ENCODE measurements around the gene PARD3. TPM values are rescaled to one million over a fixed set of nuclear protein-coding genes. Genes with fewer than 3 reads are reported as not detected.
A peak's percentile ranks its signal among the peaks of the same experiment; 100 is the strongest.
"Not testable (repeated sequence)": the region's sequence is repeated elsewhere in the genome, so short reads cannot be mapped to it uniquely, and the experiment has no call there.

Gene PARD3
- total RNA-seq, 1 donor from 2014 or later = 29.4 TPM

DNA sequence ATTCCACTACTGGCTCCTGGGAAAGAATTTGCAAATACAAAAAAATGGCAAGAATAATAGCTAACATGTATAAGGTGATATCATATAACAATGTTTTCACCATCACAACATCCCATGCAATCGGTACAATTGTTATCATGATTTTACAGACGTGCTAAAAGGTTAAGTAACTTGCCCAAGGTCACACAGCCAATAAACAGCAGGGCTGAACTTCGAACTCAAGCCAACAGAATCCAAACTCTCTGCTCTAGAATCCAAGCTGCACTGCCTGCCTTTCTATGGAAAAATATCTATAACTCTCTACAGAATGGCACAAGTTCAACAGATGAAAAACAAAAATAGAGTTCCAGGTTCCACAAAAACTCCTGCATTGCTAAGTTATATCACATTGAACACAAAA is 160.9 kb downstream of the PARD3 start:
- peak in 1 of 2 donors; percentile 92 for DNase-seq (ENCODE audit: low read depth in 2 of 2)

- DNase-seq (ENCODE audit: low read depth in 2 of 2) = no peak
Measured at GRCh38 chr10:34653530-34653929, 161.6 kb downstream of the PARD3 start.

GRCh38 chr10:34651416-34652195 is 163.5 kb downstream of the PARD3 start:
- DNase-seq (ENCODE audit: low read depth in 2 of 2) = no peak

- no peak for DNase-seq (ENCODE audit: low read depth in 2 of 2)
Measured at GRCh38 chr10:34650156-34650555, 164.9 kb downstream of the PARD3 start.

GRCh38 chr10:34649385-34649784 is 165.7 kb downstream of the PARD3 start:
- DNase-seq (ENCODE audit: low read depth in 2 of 2) = no peak

DNA sequence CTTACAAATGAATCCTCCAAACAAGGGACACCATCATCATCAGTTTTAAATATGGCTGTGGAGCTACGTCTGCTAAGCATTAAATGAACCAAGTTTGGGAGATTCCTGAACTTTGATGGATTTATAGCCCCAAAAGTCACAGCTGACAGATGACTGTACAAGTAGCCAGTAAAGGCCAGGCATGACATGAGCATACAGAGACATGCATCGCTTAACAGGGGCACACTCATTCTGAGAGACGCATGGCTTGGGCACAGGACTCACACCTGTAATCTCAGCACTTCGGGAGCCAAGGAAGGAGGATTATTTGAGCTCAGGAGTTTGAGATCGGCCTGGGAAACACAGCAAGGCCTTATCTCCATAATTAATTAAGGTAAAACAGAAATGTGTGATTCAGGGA is 166.2 kb downstream of the PARD3 start:
- DNase-seq (ENCODE audit: low read depth in 2 of 2) = no peak

DNA sequence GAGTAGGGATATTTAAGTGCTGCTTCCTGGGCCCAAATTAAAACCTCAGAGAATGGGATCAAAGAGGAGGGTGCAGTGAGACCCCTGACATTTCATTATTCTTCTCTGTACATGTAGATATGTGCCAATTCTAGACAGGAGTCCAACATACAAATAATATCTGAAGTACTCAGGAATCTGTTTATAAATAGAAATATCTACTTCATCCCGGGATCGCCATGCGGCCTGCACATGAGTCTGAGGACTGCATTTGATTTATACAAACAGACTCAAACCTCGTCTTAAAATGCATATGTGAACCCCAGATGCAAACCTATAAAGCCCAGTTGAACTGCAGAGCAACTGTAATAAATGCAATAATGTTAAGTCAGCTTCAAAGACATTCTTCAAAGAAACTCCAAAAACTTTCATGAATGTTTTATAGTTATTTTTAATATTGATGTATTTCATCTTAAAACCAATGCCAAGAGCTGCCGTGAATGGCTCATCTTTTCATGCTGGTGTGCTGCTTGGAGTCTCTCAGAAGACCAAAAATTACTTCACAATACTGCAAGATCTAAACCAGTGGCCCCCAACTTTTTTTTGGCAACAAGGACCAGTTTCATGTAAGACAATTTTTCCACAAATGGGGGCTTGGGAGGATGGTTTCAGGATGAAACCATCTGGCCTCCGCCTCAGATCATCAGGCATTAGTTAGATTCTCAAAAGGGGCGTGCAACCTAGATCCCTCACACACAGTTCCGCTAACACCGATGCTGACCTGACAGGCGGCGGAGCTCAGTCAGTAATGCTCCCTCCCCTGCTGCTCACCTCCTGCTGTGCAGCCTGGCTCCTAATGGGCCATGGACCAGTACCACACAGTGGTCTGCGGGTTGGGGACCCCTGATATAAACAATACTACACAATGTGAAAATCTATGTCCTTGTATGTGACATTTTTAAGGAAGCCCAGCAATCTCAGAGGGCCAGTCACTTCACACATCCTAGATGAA is 166.9 kb downstream of the PARD3 start:
- DNase-seq (ENCODE audit: low read depth in 2 of 2) = no peak

DNA sequence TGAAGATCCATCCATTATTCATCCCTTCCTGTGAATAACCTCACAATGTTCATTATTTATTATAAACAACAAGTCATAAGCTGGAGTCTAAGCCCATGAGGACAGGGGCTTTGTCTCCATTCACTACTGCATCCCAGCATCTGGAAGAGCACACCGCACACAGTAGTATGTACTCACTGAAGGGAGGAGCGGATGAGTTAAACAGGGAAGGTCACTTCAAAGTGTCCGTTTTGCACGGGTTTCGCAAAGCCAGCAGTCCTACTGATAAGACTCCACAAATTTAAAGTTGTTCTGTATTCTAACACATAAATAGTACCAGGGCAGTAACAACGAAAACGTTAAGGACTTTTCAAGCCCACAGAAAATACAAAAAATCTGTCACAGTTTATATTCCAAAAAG is 167.9 kb downstream of the PARD3 start:
- DNase-seq (ENCODE audit: low read depth in 2 of 2) = no peak

- DNase-seq (ENCODE audit: low read depth in 2 of 2) = no peak
Measured at GRCh38 chr10:34646331-34646730, 168.8 kb downstream of the PARD3 start.

- not testable (repeated sequence) for DNase-seq (ENCODE audit: low read depth in 2 of 2)
Measured at GRCh38 chr10:34644815-34645214, 170.3 kb downstream of the PARD3 start.

DNA sequence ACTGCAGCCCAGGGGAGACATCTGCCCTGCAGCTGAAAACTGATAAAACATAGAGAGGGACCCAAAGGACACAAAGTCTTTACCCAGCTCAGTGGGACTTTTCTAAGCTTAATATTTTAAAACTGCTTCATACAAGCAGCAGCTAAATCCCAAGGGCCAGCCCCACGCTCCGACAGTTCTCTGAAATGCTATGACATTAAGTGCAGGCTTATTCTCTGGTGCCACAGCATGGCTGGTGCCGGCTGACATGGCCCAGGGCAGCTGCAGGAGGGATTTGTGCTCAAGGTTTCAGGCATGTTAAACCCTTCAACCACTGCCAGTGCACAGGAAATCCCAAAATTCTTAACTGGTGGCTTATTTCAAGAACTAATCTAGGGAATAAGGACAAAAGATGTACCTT is 170.9 kb downstream of the PARD3 start:
- no peak for DNase-seq (ENCODE audit: low read depth in 2 of 2)

- no peak for DNase-seq (ENCODE audit: low read depth in 2 of 2)
Measured at GRCh38 chr10:34643620-34644019, 171.5 kb downstream of the PARD3 start.

GRCh38 chr10:34641913-34642558 is 173.1 kb downstream of the PARD3 start:
- no peak for DNase-seq (ENCODE audit: low read depth in 2 of 2)

GRCh38 chr10:34641147-34641912 is 173.8 kb downstream of the PARD3 start:
- no peak for DNase-seq (ENCODE audit: low read depth in 2 of 2)

- DNase-seq (ENCODE audit: low read depth in 2 of 2) = peak; percentile 89 to 94
Measured at GRCh38 chr10:34638406-34639054, 176.6 kb downstream of the PARD3 start.

GRCh38 chr10:34637418-34637911 is 177.6 kb downstream of the PARD3 start:
- peak; percentile 53 to 68 for DNase-seq (ENCODE audit: low read depth in 2 of 2)

DNA sequence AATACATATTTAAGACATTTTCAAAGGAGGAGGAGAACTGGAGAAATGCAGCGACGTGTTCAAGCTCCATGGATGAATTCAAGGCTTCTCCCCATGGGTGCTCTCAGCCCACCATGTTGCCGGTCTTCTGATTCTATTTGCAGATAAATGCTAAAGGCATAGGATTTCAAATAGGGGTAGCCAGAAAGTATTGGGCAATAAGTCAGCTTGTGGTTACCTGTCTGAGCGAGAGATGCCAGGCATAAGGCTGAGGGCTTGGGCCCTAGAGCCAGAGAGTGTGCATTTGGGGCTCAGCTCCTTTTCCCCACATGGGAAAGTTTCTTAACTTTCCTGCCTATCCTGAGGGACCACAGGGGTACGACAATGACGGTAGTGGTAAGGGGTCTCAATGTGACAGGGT is 180.0 kb downstream of the PARD3 start:
- DNase-seq (ENCODE audit: low read depth in 2 of 2) = no peak

DNA sequence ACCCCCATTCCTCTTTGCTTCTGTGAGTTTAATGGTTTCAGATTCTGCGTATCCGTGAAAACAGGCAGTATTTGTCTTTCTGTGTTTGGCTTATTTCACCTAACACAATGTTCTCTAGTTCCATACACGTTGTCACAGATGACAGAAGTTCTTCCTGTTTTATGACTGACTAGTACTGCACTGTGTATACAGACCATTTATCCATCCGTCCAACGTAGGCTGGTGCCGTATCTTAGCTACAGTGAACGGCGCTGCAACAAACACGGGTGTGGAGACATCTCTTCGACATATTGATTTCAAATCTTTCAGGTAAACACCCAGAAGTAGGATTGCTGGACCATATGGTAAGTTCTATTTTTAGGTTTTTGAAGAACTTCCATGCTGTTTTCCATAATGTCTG is 181.7 kb downstream of the PARD3 start:
- peak in 1 of 2 donors; percentile 72 for DNase-seq (ENCODE audit: low read depth in 2 of 2)

- DNase-seq (ENCODE audit: low read depth in 2 of 2) = no peak
Measured at GRCh38 chr10:34629084-34629483, 186.0 kb downstream of the PARD3 start.

- DNase-seq (ENCODE audit: low read depth in 2 of 2) = no peak
Measured at GRCh38 chr10:34628174-34628796, 186.8 kb downstream of the PARD3 start.

Measured in lung microvascular endothelial cell (primary cell).